ENCODE data around the gene KIF26A.

Gene KIF26A

GRCh38 chr14:104105071-104105821 is 33.1 kb upstream of the KIF26A start:
- no peak overlapping the region for H3K4me3 ChIP-seq (ENCODE audit: low read depth, low read length)
- no peak for DNase-seq (ENCODE audit: low read depth)
- no peak for TF ChIP-seq CTCF (IDR thresholded peaks at IDR 0.05; ENCODE audit: low read depth, low read length)
- no peak for TF ChIP-seq MAX (IDR thresholded peaks at IDR 0.05; ENCODE audit: low read depth, low read length)
- TF ChIP-seq MYC (IDR thresholded peaks at IDR 0.05; ENCODE audit: low read depth, low read length), result no peak
- TF ChIP-seq POLR2A (IDR thresholded peaks at IDR 0.05; ENCODE audit: extremely low read depth, insufficient read length), result no peak

- no peak for DNase-seq (ENCODE audit: low read depth)
- no peak overlapping the region for H3K4me3 ChIP-seq (ENCODE audit: low read depth, low read length)
- TF ChIP-seq CTCF (IDR thresholded peaks at IDR 0.05; ENCODE audit: low read depth, low read length), result no peak
- no peak for TF ChIP-seq POLR2A (IDR thresholded peaks at IDR 0.05; ENCODE audit: extremely low read depth, insufficient read length)
- TF ChIP-seq MAX (IDR thresholded peaks at IDR 0.05; ENCODE audit: low read depth, low read length), result no peak
- no peak for TF ChIP-seq MYC (IDR thresholded peaks at IDR 0.05; ENCODE audit: low read depth, low read length)
These were observed 32.4 kb upstream of the KIF26A start for GRCh38 chr14:104105822-104106470.

GRCh38 chr14:104106471-104106991 is 31.9 kb upstream of the KIF26A start:
- no peak overlapping the region for H3K4me3 ChIP-seq (ENCODE audit: low read depth, low read length)
- no peak for TF ChIP-seq CTCF (IDR thresholded peaks at IDR 0.05; ENCODE audit: low read depth, low read length)
- DNase-seq (ENCODE audit: low read depth), result no peak

- no peak overlapping the region for H3K4me3 ChIP-seq (ENCODE audit: low read depth, low read length)
- TF ChIP-seq POLR2A (IDR thresholded peaks at IDR 0.05; ENCODE audit: extremely low read depth, insufficient read length) (no peak), MAX (IDR thresholded peaks at IDR 0.05; ENCODE audit: low read depth, low read length) (no peak), CTCF (IDR thresholded peaks at IDR 0.05; ENCODE audit: low read depth, low read length) (no peak), MYC (IDR thresholded peaks at IDR 0.05; ENCODE audit: low read depth, low read length) (no peak)
- DNase-seq (ENCODE audit: low read depth), result no peak
These were observed 31.2 kb upstream of the KIF26A start for GRCh38 chr14:104107101-104107581.

GRCh38 chr14:104107611-104108569 is 30.5 kb upstream of the KIF26A start:
- DNase-seq (ENCODE audit: low read depth), result no peak
- TF ChIP-seq MYC (IDR thresholded peaks at IDR 0.05; ENCODE audit: low read depth, low read length) (no peak), POLR2A (IDR thresholded peaks at IDR 0.05; ENCODE audit: extremely low read depth, insufficient read length) (no peak), CTCF (IDR thresholded peaks at IDR 0.05; ENCODE audit: low read depth, low read length) (no peak), MAX (IDR thresholded peaks at IDR 0.05; ENCODE audit: low read depth, low read length) (no peak)
- no peak overlapping the region for H3K4me3 ChIP-seq (ENCODE audit: low read depth, low read length)
